CD4-positive, alpha-beta T cell treated with Interleukin-4 for 4 hours (primary cell): ENCODE data around the gene MIB2.

ENCODE experiments used
- DNase-seq: peaks from one replicate; pipeline ENCODE4 v3.0.0-alpha.2; 2020

The MIB2 gene

GRCh38 chr1:1598720-1599029, 16.6 kb upstream of the MIB2 start:
- no peak for DNase-seq

- DNase-seq: peak; percentile 22
Measured at GRCh38 chr1:1599030-1599934, 16.0 kb upstream of the MIB2 start.

- no peak for DNase-seq
Measured at GRCh38 chr1:1599935-1600860, 15.1 kb upstream of the MIB2 start, which contains the start of gene FNDC10. TSS of gene FNDC10 (minus strand) at chr1:1600135. CDS start at chr1:1600015, 120 bp downstream.

GRCh38 chr1:1600861-1601563, 14.3 kb upstream of the MIB2 start:
- DNase-seq: no peak

GRCh38 chr1:1601564-1602303, 13.6 kb upstream of the MIB2 start:
- DNase-seq: no peak

GRCh38 chr1:1602304-1602967, 12.9 kb upstream of the MIB2 start:
- no peak for DNase-seq

- no peak for DNase-seq
Measured at GRCh38 chr1:1602968-1603506, 12.3 kb upstream of the MIB2 start.

GRCh38 chr1:1603671-1604373, 11.5 kb upstream of the MIB2 start:
- no peak for DNase-seq

GRCh38 chr1:1604374-1605033, 10.8 kb upstream of the MIB2 start:
- no peak for DNase-seq

GRCh38 chr1:1605034-1605591, 10.2 kb upstream of the MIB2 start:
- DNase-seq: no peak

- DNase-seq: no peak
Measured at GRCh38 chr1:1605724-1606123, 9.6 kb upstream of the MIB2 start.

- DNase-seq: no peak
Measured at GRCh38 chr1:1606232-1606631, 9.1 kb upstream of the MIB2 start.

GRCh38 chr1:1609822-1610485, 5.3 kb upstream of the MIB2 start:
- no peak for DNase-seq

GRCh38 chr1:1610796-1611195, 4.5 kb upstream of the MIB2 start:
- no peak for DNase-seq

- DNase-seq: no peak
Measured at GRCh38 chr1:1612104-1612400, 3.2 kb upstream of the MIB2 start.

GRCh38 chr1:1613509-1614082, 1.7 kb upstream of the MIB2 start:
- no peak for DNase-seq

- DNase-seq: peak; percentile 82
Measured at GRCh38 chr1:1614204-1614953, 921 bp upstream of the MIB2 start.

GRCh38 chr1:1614954-1615255, 395 bp upstream of the MIB2 start:
- DNase-seq: no peak
